Heart left ventricle (tissue), 16 donors: ENCODE measurements around the gene ZDHHC1. TPM values are rescaled to one million over a fixed set of nuclear protein-coding genes. Genes with fewer than 3 reads are reported as not detected.
A peak's percentile ranks its signal among the peaks of the same experiment; 100 is the strongest.
"Not testable (repeated sequence)": the region's sequence is repeated elsewhere in the genome, so short reads cannot be mapped to it uniquely, and the experiment has no call there.

Experiments
- ATAC-seq, 4 donors: fragments of 200-7000 bp; cut with Tn5 transposase; one replicate each; pipeline ENCODE4 v1.9.1; 2020 to 2022; ENCODE audit warnings: moderate library complexity in 4 of 4, mild to moderate bottlenecking in 3 of 4, moderate number of reproducible peaks in 1 of 4
- DNase-seq, 5 donors: peaks; one replicate each; pipeline ENCODE4 v3.0.0-alpha.2; 2020
- H3K27ac ChIP-seq, 12 donors: fragments of 200-600 bp; sonication (generic) in 4 of 12; one replicate each; pipeline versions ENCODE4 v1.5.0 to v1.8.0; 2016 to 2022; ENCODE audit warnings: mild to moderate bottlenecking in 2 of 12
- H3K27me3 ChIP-seq, 9 donors: fragments of 200-600 bp; sonication (generic) in 2 of 9; one replicate each; pipeline versions ENCODE4 v1.5.1 to v1.8.0; 2016 to 2022; ENCODE audit warnings: mild to moderate bottlenecking in 3 of 9
- H3K36me3 ChIP-seq, 9 donors: fragments of 200-600 bp; sonication (generic) in 2 of 9; one replicate each; pipeline versions ENCODE4 v1.5.0 to v1.8.0; 2018 to 2022; ENCODE audit warnings: mild to moderate bottlenecking in 2 of 9
- H3K4me1 ChIP-seq, 12 donors: fragments of 200-600 bp; sonication (generic) in 4 of 12; one replicate each; pipeline versions ENCODE4 v1.5.0 to v1.8.0; 2016 to 2022; ENCODE audit warnings: mild to moderate bottlenecking in 3 of 12
- H3K4me3 ChIP-seq, 12 donors: fragments of 200-600 bp; sonication (generic) in 4 of 12; one replicate each; pipeline versions ENCODE4 v1.5.0 to v1.8.0; 2017 to 2022; ENCODE audit warnings: mild to moderate bottlenecking in 9 of 12, moderate library complexity in 4 of 12
- H3K9me3 ChIP-seq, 12 donors: fragments of 200-600 bp; sonication (generic) in 4 of 12; one replicate each; pipeline versions ENCODE4 v1.5.0 to v1.8.0; 2016 to 2022; ENCODE audit warnings: mild to moderate bottlenecking in 1 of 12
- CTCF ChIP-seq, 12 donors: fragments of 200-600 bp; sonication (generic) in 4 of 12; IDR thresholded peaks; one replicate each; pipeline versions ENCODE4 v1.5.0 to v1.8.0; 2018 to 2022; ENCODE audit warnings: antibody characterized with exemption in 12 of 12, mild to moderate bottlenecking in 5 of 12
- POLR2A ChIP-seq, 2 donors: fragments of 450-650 bp; IDR thresholded peaks; one replicate each; pipeline ENCODE4 v1.6.1; 2017; ENCODE audit warnings: antibody characterized with exemption in 2 of 2, mild to moderate bottlenecking in 2 of 2, moderate library complexity in 2 of 2
- WGBS, 4 donors: extraction: QIAGEN DNeasy Blood & Tissue Kit in 2 of 4; methylation state at CpG; one replicate each; pipeline versions ENCODE4 v1.1.5 to v1.1.7; 2013 to 2018; 5-methylcytosine and 5-hydroxymethylcytosine counted together
- intact Hi-C, 10 donors: fragments of 100-400 bp; cut with DNase I; formaldehyde crosslinking; loops; one replicate each; pipeline versions ENCODE4 v1.11.1 to v1.14.2; 2022
- polyA plus RNA-seq, 2 donors: library from polyadenylated mRNA; stranded (reverse); fragments of 200-250 nt; gene quantifications; one replicate each; pipeline ENCODE4 v1.2.3, GENCODE V29; 2013
- total RNA-seq, 9 donors: library from RNA; depleted of rRNA in 2 of 9; stranded (reverse); fragments of >200 nt in 2 of 9; fragmentation: NEBNext Ultra II Directional in 3 of 9; extraction: Animal tissue kit (Norgen Biotek cat#: 25700) in 3 of 9; gene quantifications; one replicate each; pipeline versions ENCODE4 v1.1.0 to v1.2.4, GENCODE V29; 2016 to 2023
- donor health status: ischemic (EF 13 %, LVEDD 7.1; RV severe dilation, severe dysfunction).
- donor health status: healthy with polysubstance abuse.
- donor health status: DM: no; HTN: yes; CAD: no.
- donor health status: DM: no; HTN: no; CAD: no.
- donor health status: ischemic (EF 25% LVEDD 6.9; RV normal size, moderate dysfunction).
- donor health status: ischemic (EF 25% LVEDD 5.7; RV mildly dilated, moderate dysfunction).
- donor health status: healthy.
- donor health status: DM: yes; HTN: yes; CAD: no.
- donor health status: ischemic (EF 35%, LVEDD 5.7; RV mildly dilated, moderate dysfunction).
- donor health status: nonischemic (EF 11% LVEDD 7.7; RV severe dilation, severe dysfunction).
- donor health status: DM: yes; HTN: yes; CAD: no.
- donor health status: PGD.
- donor health status: ischemic (EF 29% LVEDD 5.4; RV normal size, mild dysfunction).
- donor health status: nonischemic (EF 23%, LVEDD 6.1; RV moderate dilation, normal function).

The ZDHHC1 gene
- total and polyA plus RNA-seq, 11 donors, result 2.7 to 11.6 (median 5.1) TPM

- H3K4me3 ChIP-seq, result no peak overlapping the region
- peaks cover 0 to 19% (median 11%) of the 10 kb centered on the region in 12 donors for H3K4me1 ChIP-seq
- 82 to 87% (median 84%) methylated on average over 3 of the region's 3 CpGs for WGBS, 4 donors
- peaks cover 0 to 5% (median 0%) of the 10 kb centered on the region in 9 donors for H3K27me3 ChIP-seq
- DNase-seq (no peak), ATAC-seq (no peak)
- TF ChIP-seq CTCF (IDR thresholded peaks at IDR 0.05) (no peak), POLR2A (IDR thresholded peaks at IDR 0.05) (no peak)
- H3K9me3 ChIP-seq, result no peaks in the 10 kb centered on the region
- no peaks in the 10 kb centered on the region for H3K36me3 ChIP-seq
- H3K27ac ChIP-seq, result no peak overlapping the region
- intact Hi-C loops, result loop anchor here in 3 of 10 donors (5.0 to 10.0 kb wide), 3 partner anchors 48 to 158 kb away; no protein-coding TSS in a partner anchor
Measured at GRCh38 chr16:67419931-67420330, 3.7 kb upstream of the ZDHHC1 start.

- 85 to 91% (median 90%) methylated on average over 3 of the region's 3 CpGs for WGBS, 4 donors
- Histone ChIP-seq H3K9me3 (no peaks in the 10 kb centered on the region), H3K27ac (no peak overlapping the region), H3K4me1 (peaks cover 0 to 19% (median 12%) of the 10 kb centered on the region in 12 donors), H3K27me3 (peaks cover 0 to 4% (median 0%) of the 10 kb centered on the region in 9 donors), H3K36me3 (no peaks in the 10 kb centered on the region), H3K4me3 (no peak overlapping the region)
- no peak for ATAC-seq
- peak in 1 of 5 donors; percentile 12 for DNase-seq
- intact Hi-C loops, result loop anchor here in 2 of 10 donors (5.0 kb wide), 2 partner anchors 47 to 157 kb away; no protein-coding TSS in a partner anchor
- TF ChIP-seq CTCF (IDR thresholded peaks at IDR 0.05) (no peak), POLR2A (IDR thresholded peaks at IDR 0.05) (no peak)
Measured at GRCh38 chr16:67419502-67419901, 3.2 kb upstream of the ZDHHC1 start.

GRCh38 chr16:67417333-67418061, 1.2 kb upstream of the ZDHHC1 start:
- WGBS, 4 donors, result 70 to 79% (median 76%) methylated on average over 2 of the region's 2 CpGs
- H3K9me3 ChIP-seq, result no peaks in the 10 kb centered on the region
- ATAC-seq (no peak), DNase-seq (peak in 1 of 5 donors; percentile 55)
- TF ChIP-seq CTCF (IDR thresholded peaks at IDR 0.05), result no peak
- TF ChIP-seq POLR2A (IDR thresholded peaks at IDR 0.05), result no peak
- no peak overlapping the region for H3K27ac ChIP-seq
- intact Hi-C loops, result loop anchor here in 2 of 10 donors (5.0 kb wide), 2 partner anchors 45 to 155 kb away; no protein-coding TSS in a partner anchor
- peaks cover 0 to 28% (median 12%) of the 10 kb centered on the region in 12 donors for H3K4me1 ChIP-seq
- no peaks in the 10 kb centered on the region for H3K36me3 ChIP-seq
- H3K27me3 ChIP-seq, result no peaks in the 10 kb centered on the region
- H3K4me3 ChIP-seq, result no peak overlapping the region

GRCh38 chr16:67415421-67415820, 856 bp downstream of the ZDHHC1 start:
- peak overlapping the region in 9 of 12 donors; percentile 50 to 92 (median 84) for H3K27ac ChIP-seq
- WGBS, 4 donors, result 89 to 94% (median 90%) methylated on average over 19 of the region's 19 CpGs
- ATAC-seq, H3K36me3 ChIP-seq, H3K27me3 ChIP-seq, H3K9me3 ChIP-seq: not testable (repeated sequence)
- peak overlapping the region; percentile 44 to 96 (median 86) for H3K4me3 ChIP-seq
- intact Hi-C loops, result loop anchor here in 2 of 10 donors (5.0 kb wide), 2 partner anchors 43 to 153 kb away; no protein-coding TSS in a partner anchor
- peaks cover 0 to 28% (median 12%) of the 10 kb centered on the region in 12 donors for H3K4me1 ChIP-seq
- DNase-seq, result peak in 1 of 5 donors; percentile 19
